ENCODE data around the gene SPTB.

Gene SPTB

GRCh38 chr14:64857979-64858744, 21.5 kb downstream of the SPTB start:
- in situ Hi-C loops (cut with MboI; ENCODE audit: low pct_unique_long_range_greater_than_20kb, low sequenced_read_pairs), result no loop called here

GRCh38 chr14:64856529-64857445, 22.9 kb downstream of the SPTB start:
- in situ Hi-C loops (cut with MboI; ENCODE audit: low pct_unique_long_range_greater_than_20kb, low sequenced_read_pairs), result no loop called here

More at GRCh38 chr14:64857979-64858744, 21.5 kb downstream of the SPTB start:
- no peak for DNase-seq

GRCh38 chr14:64855721-64856528, 23.8 kb downstream of the SPTB start:
- in situ Hi-C loops (cut with MboI; ENCODE audit: low pct_unique_long_range_greater_than_20kb, low sequenced_read_pairs), result no loop called here
- no peak for DNase-seq

More at GRCh38 chr14:64856529-64857445, 22.9 kb downstream of the SPTB start:
- DNase-seq, result no peak

- DNase-seq, result no peak
- in situ Hi-C loops (cut with MboI; ENCODE audit: low pct_unique_long_range_greater_than_20kb, low sequenced_read_pairs), result no loop called here
Measured at GRCh38 chr14:64850369-64851137, 29.2 kb downstream of the SPTB start.

- in situ Hi-C loops (cut with MboI; ENCODE audit: low pct_unique_long_range_greater_than_20kb, low sequenced_read_pairs), result no loop called here
- no peak for DNase-seq
Measured at GRCh38 chr14:64849940-64850339, 29.8 kb downstream of the SPTB start.

- in situ Hi-C loops (cut with MboI; ENCODE audit: low pct_unique_long_range_greater_than_20kb, low sequenced_read_pairs), result no loop called here
- no peak for DNase-seq
Measured at GRCh38 chr14:64848239-64848638, 31.5 kb downstream of the SPTB start.

- in situ Hi-C loops (cut with MboI; ENCODE audit: low pct_unique_long_range_greater_than_20kb, low sequenced_read_pairs), result no loop called here
- no peak for DNase-seq
Measured at GRCh38 chr14:64846319-64846718, 33.4 kb downstream of the SPTB start.

GRCh38 chr14:64845878-64846277, 33.8 kb downstream of the SPTB start:
- no peak for DNase-seq
- in situ Hi-C loops (cut with MboI; ENCODE audit: low pct_unique_long_range_greater_than_20kb, low sequenced_read_pairs), result no loop called here

GRCh38 chr14:64844969-64845536, 34.7 kb downstream of the SPTB start:
- in situ Hi-C loops (cut with MboI; ENCODE audit: low pct_unique_long_range_greater_than_20kb, low sequenced_read_pairs), result no loop called here
- DNase-seq, result no peak

GRCh38 chr14:64844272-64844671, 35.4 kb downstream of the SPTB start:
- no peak for DNase-seq
- in situ Hi-C loops (cut with MboI; ENCODE audit: low pct_unique_long_range_greater_than_20kb, low sequenced_read_pairs), result no loop called here

GRCh38 chr14:64843548-64843947, 36.2 kb downstream of the SPTB start:
- in situ Hi-C loops (cut with MboI; ENCODE audit: low pct_unique_long_range_greater_than_20kb, low sequenced_read_pairs), result no loop called here
- no peak for DNase-seq

- DNase-seq, result no peak
- in situ Hi-C loops (cut with MboI; ENCODE audit: low pct_unique_long_range_greater_than_20kb, low sequenced_read_pairs), result no loop called here
Measured at GRCh38 chr14:64841772-64842750, 37.6 kb downstream of the SPTB start.

GRCh38 chr14:64841121-64841651, 38.5 kb downstream of the SPTB start:
- DNase-seq, result no peak
- in situ Hi-C loops (cut with MboI; ENCODE audit: low pct_unique_long_range_greater_than_20kb, low sequenced_read_pairs), result no loop called here

- DNase-seq, result no peak
- in situ Hi-C loops (cut with MboI; ENCODE audit: low pct_unique_long_range_greater_than_20kb, low sequenced_read_pairs), result no loop called here
Measured at GRCh38 chr14:64838656-64839055, 41.1 kb downstream of the SPTB start.

- DNase-seq, result no peak
- in situ Hi-C loops (cut with MboI; ENCODE audit: low pct_unique_long_range_greater_than_20kb, low sequenced_read_pairs), result no loop called here
Measured at GRCh38 chr14:64835431-64835830, 44.3 kb downstream of the SPTB start.

GRCh38 chr14:64834965-64835364, 44.7 kb downstream of the SPTB start:
- no peak for DNase-seq
- in situ Hi-C loops (cut with MboI; ENCODE audit: low pct_unique_long_range_greater_than_20kb, low sequenced_read_pairs), result no loop called here

GRCh38 chr14:64831419-64831818, 48.3 kb downstream of the SPTB start:
- DNase-seq, result no peak
- in situ Hi-C loops (cut with MboI; ENCODE audit: low pct_unique_long_range_greater_than_20kb, low sequenced_read_pairs), result no loop called here
